GM12891 (cell line): ENCODE results near the gene UBXN11.

Experiments
- POLR2A ChIP-seq: IDR thresholded peaks from 2 replicates; pipeline ENCODE4 v1.6.1; 2011; ENCODE audit warnings: low read depth, low read length, control low read depth
- POLR2AphosphoS5 ChIP-seq: IDR thresholded peaks from 2 replicates; pipeline ENCODE4 v1.6.1; 2011; ENCODE audit warnings: low read depth, low read length, control low read depth
- POU2F2 ChIP-seq: IDR thresholded peaks from 2 replicates; pipeline ENCODE4 v1.6.1; 2011; ENCODE audit warnings: low read depth, mild to moderate bottlenecking, control low read depth, low read length, moderate library complexity
- TAF1 ChIP-seq: IDR thresholded peaks from 2 replicates; pipeline ENCODE4 v1.6.1; 2011; ENCODE audit warnings: low read depth, low read length, control low read depth

DNA sequence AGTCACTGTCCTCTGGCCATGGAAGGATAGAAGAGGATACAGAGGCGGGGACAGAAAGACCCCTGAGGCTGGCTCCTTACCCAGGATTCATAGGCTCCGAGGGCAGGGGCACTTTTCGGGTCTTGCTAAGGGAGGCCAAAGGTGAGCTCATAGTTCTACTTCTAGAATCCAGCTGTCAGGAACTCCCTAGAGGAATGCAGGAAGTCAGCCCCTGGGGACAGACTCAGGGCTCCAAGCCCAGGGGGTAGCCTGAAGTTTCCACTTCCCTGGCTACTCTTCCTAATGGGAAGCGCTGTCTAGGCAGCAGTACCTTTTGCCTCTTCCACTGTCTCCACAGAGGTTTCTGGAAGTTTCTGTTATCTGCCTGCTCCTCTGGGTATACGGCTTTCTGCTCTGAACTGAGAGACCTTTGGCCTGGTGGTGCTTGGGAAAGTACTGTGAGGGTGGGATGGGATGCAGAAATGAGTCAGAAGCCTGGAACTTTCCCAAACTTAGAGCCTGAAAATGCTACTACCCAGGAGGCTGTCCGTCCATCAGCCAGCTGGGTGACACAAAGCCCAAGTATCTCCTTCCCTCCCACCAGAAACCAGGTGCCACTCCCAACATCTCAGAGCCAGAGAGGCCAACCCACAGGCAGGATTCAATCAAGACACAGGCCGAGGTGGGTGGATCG is 3.6 kb downstream of the UBXN11 start:
- TF ChIP-seq POLR2AphosphoS5 (no peak), POLR2A (no peak), TAF1 (no peak), POU2F2 (no peak)
